Uterus (tissue), 2 donors: Measurements from ENCODE around the gene SLC30A9.

Source experiments
- CTCF ChIP-seq, 4 experiments: fragments of 200-600 bp in 2 of 4; fragments of 450-650 bp in 2 of 4; sonication (generic) in 2 of 4; IDR thresholded peaks; one replicate each; pipeline ENCODE4 v1.5.1; 2016 to 2019; ENCODE audit warnings: antibody characterized with exemption in 4 of 4, mild to moderate bottlenecking in 2 of 4, moderate library complexity in 1 of 4
- POLR2A ChIP-seq, 2 donors: fragments of 450-650 bp; IDR thresholded peaks; one replicate each; pipeline ENCODE4 v1.6.1; 2016; ENCODE audit warnings: antibody characterized with exemption in 2 of 2, mild to moderate bottlenecking in 1 of 2, moderate library complexity in 1 of 2

GRCh38 chr4:42080306-42080705 is 90.0 kb downstream of the SLC30A9 start:
- TF ChIP-seq POLR2A (IDR thresholded peaks at IDR 0.05) = no peak
- no peak for TF ChIP-seq CTCF (IDR thresholded peaks at IDR 0.05)
